Renal pelvis (tissue), 4 donors: ENCODE results near the gene SLC25A17. TPM values are rescaled to one million over a fixed set of nuclear protein-coding genes. Genes with fewer than 3 reads are reported as not detected.
A peak's percentile ranks its signal among the peaks of the same experiment; 100 is the strongest.
"Not testable (repeated sequence)": the region's sequence is repeated elsewhere in the genome, so short reads cannot be mapped to it uniquely, and the experiment has no call there.

ENCODE experiments used
- DNase-seq: peaks from one replicate; pipeline ENCODE4 v3.0.0-alpha.2; 2013
- polyA plus RNA-seq, 3 donors: library from polyadenylated mRNA; unstranded; fragments of 120-200 nt; gene quantifications; one replicate each; pipeline ENCODE4 v1.2.1, GENCODE V29; 2013; ENCODE audit not compliant: insufficient read length in 3 of 3

The SLC25A17 gene
- polyA plus RNA-seq, 3 donors, result 38.1 to 42.8 (median 42.8) TPM

DNA sequence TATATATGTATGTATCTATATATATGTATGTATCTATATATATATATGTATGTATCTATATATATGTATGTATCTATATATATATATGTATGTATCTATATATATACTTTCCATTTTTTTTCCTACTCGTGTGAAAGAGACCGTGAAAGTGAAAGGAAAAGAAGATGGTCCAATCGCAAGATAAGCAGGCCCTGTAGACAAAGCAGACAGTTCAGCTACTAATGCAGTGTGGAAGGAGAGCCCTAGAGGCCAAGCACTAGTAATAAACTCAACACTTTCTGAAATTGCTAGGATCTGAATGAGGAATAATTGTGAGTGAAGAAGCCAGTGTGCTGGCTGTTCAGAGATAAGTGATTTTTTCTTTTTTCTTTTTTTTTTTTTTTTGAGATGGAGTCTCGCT is 92.6 kb downstream of the SLC25A17 start:
- no peak for DNase-seq

DNA sequence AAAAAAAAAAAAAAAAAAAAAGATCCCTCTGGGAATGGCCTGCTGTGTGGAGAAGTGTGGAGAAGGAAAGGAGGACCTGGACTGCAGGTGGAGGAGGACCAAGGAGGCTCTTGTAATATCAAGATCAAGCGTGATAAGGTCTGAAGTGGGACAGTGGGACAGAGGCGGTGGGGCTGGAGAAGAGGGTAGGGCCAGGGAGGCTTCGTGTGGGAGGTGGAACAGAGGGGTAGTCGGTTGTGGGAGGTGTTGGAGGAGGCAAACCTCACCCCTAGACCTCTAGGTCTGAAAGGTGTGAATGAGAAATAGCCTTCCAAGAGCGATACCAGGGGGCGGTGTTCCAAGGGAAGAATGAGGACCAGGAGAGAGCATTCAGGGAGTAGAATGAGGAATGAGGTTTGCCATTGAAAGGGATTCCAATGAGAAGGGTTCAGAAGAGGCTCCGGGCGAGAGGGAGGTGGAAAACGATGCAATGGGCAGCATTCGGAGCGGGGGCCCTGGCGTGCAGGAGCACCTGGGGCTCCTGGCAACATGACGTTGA is 95.7 kb downstream of the SLC25A17 start:
- no peak for DNase-seq

DNA sequence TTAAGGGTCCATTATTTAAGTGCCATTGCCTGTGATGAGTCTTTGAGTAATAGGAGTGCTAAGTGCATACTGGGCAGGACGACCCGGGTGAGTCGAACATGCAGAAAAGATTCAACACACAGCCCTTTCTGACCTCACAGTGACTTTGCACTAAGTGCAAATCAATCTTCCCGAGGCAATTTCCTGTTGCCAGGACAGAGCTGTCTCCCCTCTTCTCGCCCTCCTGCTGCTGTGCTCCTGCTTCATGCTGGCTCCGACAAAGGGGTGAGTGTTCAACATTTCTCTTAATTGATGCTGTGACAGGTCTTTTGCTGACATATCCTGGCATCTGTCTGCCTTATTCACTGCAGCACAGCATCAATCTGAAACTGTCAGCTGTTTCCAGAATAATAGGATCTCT is 97.9 kb downstream of the SLC25A17 start:
- peak; percentile 48 for DNase-seq

DNA sequence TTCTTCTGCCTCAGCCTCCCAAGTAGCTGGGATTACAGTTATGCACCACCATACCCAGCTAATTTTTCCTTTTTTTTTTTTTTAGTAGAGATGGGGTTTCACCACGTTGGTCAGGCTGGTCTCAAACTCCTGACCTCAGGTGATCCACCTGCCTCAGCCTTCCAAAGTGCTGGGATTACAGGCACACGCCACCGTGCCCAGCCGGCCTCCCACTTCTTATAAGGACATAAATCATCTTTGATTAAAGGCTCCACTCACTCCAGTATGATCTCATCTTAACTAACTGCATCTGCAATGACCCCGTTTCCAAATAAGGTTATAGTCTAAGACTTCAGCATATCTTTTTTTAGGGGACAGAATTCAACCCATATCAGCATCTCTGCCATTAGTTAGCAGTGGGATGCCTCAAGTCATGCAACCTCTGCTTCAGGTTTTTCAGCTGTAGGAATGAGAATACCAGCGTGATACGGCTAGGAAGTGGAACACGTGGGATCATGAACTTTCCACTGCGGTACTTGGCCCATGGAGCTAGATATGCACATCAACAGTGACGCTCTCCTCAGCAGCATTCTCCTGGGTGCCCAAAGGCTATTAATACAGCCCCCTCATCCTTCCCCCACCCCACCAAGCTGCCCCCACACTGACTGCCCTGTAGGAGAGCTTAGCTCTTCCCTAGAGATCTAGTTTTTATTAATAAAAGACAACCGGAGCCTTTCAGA is 98.4 kb downstream of the SLC25A17 start:
- no peak for DNase-seq

DNA sequence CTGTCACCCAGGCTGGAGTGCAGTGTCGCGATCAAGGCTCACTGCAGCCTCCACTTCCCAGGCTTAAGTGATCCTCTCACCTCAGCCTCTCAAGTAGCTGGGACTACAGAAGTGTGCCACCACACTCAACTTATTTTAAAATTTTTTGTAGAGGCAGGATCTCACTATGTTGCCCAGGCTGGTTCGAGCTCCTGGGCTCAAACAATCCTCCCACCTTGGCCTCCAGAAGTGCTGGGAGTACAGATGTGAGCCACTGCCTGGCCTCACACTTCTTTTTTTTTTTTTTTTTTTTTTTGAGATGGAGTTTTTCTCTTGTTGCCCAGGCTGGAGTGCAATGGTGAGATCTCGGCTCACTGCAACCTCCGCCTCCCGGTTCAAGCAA is 99.0 kb downstream of the SLC25A17 start:
- not testable (repeated sequence) for DNase-seq

Other genes with a start within 250 kb of the SLC25A17 start
- gene MRTFA, start 182.6 kb downstream of the SLC25A17 start, polyA plus RNA-seq, result 10 to 100 TPM; 28.2 to 31.1 (median 28.5) TPM
- under 1 TPM in 2 of 3 donors, not detected in 1; 0.30 to 0.42 TPM for gene MCHR1, start 139.9 kb downstream of the SLC25A17 start, polyA plus RNA-seq
- gene ST13, start 37.3 kb upstream of the SLC25A17 start, polyA plus RNA-seq, result 100 to 1,000 TPM; 563 to 683 (median 629) TPM
- 10 to 100 TPM; 16.6 to 31.5 (median 23.8) TPM for gene XPNPEP3, start 37.8 kb upstream of the SLC25A17 start, polyA plus RNA-seq
- under 1 TPM; 0.24 to 0.99 (median 0.77) TPM for gene DNAJB7, start 42.8 kb upstream of the SLC25A17 start, polyA plus RNA-seq
- gene RBX1, start 132.0 kb upstream of the SLC25A17 start, polyA plus RNA-seq, result 10 to 100 TPM; 66.6 to 78.0 (median 71.3) TPM